HG02759 (cell line): ENCODE measurements around the gene MIDN.

ENCODE experiments used
- ATAC-seq: cut with Tn5 transposase; IDR thresholded peaks from one replicate; pipeline ENCODE4 v1.9.1; 2021; ENCODE audit warnings: mild to moderate bottlenecking, moderate library complexity; ENCODE audit not compliant: unreplicated experiment

MIDN gene

DNA sequence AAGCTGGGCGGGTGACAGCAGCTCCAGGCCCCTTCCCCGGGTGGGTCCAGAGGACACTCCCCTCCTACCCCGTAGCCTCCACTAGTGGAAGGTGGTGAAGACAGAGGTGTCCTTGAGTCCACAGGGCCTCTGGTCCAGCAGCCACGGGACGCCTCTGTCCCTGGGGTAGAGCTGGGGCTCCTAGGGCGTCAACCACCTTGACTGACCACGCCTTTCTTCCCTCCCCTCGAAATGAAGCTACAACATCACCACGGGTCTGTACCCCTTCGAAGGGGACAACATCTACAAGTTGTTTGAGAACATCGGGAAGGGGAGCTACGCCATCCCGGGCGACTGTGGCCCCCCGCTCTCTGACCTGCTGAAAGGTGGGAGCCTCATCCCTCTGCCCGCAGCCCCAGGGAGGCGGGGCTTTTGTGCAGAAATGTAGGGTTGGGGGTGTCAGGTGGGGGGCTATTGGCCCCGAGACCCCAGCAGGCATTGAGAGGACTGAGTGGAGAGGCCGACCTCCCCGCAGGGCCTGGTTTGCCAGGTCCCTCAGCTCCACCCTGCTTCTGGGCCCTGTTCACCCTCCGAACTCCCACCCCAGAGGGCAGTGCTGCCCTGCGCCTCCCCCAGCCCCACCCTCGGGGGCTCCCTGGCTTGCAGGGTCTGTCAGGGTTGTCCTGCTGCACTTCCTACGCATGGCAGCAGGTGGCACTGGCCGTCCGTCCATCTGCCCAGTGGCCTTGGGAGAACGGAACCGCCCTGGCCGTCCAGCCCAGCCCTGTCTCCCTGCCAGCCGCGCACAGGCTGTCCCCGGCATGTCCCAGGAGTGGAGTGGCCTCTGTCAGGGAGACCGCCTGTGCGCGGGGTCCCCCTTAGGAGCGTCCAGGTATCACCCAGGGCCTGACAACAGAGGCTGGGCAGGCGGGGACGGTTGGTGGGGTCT is 27.1 kb upstream of the MIDN start:
- ATAC-seq: no peak

DNA sequence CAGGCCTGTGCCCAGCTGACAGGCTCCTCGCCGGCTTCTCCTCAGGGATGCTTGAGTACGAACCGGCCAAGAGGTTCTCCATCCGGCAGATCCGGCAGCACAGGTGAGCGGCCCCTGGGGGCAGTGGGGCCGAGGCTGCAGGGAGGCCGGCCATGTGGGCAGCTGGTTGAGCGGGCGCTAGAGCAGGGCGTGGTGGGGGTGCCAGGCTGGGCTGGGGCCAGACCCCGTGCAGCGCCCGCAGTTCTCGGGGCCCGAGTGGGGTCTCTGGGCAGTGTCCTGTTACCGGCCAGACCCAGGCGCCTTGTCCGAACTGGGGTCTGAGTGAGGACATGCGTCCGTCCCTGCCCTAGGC is 26.5 kb upstream of the MIDN start:
- ATAC-seq: no peak

DNA sequence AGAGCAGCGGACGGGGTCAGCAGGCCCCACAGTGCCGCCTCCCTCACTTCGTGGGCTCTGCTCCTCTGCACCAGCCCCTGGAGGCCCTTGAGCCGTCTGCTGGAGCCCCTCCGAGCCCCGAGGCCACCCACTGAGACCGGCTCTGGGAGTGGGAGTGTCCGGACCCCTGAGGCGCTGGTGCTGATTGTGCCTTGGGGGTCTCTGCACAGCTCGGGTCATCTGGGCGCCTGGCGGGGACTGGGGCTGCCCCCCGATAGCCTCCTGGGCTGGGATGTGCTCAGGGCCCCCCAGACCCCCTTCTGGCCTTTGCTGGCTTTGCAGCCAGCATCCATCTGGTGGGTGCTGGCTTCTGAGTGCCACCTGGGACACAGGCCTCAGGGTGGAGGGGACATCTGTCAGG is 26.0 kb upstream of the MIDN start:
- ATAC-seq: no peak

DNA sequence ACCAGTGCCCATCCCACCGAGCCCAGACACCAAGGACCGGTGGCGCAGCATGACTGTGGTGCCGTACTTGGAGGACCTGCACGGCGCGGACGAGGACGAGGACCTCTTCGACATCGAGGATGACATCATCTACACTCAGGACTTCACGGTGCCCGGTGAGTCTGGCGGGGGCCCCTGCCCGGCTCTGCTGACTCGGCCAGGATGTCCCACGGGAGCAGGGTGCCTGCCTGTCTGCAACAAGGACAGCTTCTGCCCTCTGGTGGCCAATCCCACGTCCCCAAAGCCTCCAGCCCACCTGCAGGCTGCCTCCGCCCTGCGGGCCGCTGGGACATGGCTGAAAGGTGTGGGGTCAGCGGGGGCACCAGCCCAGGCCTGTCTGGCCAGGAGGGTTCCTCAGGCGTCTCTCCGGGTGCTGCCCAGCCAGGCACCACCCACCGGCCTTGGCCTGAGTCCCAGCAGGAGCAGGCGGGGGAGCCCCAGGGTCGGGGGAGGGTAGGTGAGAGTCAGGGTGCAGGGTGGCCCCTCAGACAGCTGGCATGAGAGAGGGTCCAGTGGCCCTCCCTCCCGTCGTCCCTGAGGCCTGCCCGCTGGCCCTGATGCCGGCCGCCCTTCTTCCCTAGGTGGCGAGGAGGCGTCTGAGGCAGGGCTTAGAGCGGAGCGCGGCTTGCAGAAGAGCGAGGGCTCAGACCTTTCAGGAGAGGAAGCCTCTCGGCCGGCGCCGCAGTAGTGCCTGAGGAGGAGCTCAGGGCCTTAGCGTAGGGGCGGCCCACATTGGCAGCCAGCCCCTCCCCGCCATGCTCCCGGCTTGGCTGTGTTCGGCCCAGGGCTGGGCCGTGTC is 25.1 kb upstream of the MIDN start:
- ATAC-seq: no peak

DNA sequence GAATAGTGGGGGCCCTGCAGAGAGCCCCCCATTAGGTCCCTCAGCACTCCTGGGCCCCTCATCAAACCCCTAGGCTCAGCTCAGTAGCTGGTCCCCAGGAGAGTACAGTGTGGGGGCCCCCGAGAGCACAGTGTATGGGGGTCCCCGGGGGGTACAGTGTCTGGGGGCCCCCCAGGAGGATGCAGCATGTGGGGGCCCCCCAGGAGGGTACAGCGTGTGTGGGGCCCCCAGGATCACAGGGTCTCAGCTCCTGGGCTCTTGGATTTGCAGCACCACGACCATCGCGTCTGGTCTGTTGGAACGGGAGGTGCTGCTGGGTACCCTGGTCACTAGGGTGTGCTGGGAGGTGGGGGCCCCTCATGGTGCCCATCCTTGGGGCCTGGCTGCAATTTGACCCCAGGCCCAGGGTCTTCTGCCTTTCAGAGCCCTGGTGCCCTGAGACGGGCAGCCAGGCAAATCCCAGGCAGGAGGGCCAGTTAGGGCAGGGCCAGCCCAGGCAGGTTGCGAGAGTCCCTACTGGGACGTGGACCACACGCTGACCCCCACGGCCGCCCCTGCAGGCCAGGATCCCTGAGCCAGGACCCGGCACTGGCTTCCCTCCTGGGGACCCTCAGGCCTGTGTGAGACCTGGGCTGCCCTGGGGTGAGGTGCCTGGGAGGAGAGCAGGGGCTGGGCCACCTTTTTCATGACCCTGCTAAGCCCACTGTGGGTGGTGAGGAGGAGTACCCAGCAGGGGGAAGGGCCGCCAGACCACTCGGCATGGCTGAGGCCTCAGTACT is 24.1 kb upstream of the MIDN start:
- no peak for ATAC-seq

DNA sequence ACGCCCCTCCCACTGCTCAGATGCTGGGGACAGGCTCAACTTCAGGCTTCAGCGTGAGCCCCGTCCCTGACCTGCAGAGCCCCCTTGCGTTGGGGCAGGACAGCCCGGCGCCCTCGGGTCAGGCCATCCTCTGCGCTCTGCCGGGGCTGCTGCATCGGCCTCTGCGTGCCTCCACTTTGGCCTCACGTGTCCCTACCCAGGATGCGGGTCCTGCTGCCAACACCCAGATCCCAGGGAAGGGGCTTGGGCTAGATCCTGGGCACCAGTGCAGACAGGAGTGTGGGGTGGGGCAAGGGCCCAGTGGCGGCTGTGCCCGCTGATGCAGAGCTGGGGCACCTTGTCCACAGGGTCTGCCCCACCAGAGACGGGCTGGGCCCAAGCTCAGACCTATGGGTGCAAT is 23.5 kb upstream of the MIDN start:
- no peak for ATAC-seq

DNA sequence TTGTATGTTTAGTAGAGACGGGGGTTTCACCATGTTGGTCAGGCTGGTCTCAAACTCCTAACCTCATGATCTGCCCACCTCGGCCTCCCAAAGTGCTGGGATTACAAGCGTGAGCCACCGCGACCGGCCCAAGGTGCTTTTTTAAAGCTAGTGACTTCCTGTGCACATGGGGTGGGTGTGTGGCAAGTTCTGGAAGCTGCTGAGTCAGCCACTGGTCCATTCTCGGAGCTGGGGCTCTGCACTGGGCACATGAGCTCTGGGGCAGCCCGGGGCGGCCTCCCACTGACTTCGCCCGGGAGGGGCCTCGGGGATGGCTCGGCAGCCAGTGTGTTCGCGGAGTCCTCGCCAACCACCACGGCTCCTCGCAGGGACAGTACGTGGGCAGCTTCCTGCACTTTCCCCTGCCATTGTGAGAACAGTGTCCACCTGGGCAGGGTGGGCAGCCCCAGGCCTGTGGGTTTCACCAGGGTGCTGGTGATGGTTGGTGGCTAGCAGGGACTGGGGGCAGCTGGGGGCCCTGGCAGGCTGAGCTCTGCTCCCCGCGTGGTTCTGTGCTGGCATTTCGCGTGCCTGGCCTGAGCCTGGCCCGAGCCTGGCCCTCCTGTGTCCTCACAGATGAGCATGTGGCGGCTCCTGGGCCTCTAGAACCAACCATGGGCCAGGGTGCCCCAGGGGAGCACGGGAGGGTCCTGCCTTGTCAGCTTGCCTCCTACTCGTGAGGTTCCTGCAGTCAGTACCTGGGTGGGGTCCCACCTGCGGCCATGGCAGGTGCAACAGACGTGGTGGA is 22.8 kb upstream of the MIDN start:
- ATAC-seq: no peak

DNA sequence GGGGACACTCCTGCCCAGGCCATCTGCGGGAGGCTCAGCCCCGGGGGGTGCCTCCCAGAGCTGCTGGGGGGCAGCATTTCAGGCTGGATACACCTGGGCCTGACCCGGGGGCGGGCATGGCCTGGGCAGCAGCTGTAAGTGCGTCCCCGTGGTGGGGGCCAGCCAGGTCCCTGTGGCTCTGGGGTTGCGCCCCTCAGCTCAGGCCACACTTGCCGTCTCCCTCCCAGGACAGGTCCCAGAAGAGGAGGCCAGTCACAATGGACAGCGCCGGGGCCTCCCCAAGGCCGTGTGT is 22.2 kb upstream of the MIDN start:
- ATAC-seq: no peak

DNA sequence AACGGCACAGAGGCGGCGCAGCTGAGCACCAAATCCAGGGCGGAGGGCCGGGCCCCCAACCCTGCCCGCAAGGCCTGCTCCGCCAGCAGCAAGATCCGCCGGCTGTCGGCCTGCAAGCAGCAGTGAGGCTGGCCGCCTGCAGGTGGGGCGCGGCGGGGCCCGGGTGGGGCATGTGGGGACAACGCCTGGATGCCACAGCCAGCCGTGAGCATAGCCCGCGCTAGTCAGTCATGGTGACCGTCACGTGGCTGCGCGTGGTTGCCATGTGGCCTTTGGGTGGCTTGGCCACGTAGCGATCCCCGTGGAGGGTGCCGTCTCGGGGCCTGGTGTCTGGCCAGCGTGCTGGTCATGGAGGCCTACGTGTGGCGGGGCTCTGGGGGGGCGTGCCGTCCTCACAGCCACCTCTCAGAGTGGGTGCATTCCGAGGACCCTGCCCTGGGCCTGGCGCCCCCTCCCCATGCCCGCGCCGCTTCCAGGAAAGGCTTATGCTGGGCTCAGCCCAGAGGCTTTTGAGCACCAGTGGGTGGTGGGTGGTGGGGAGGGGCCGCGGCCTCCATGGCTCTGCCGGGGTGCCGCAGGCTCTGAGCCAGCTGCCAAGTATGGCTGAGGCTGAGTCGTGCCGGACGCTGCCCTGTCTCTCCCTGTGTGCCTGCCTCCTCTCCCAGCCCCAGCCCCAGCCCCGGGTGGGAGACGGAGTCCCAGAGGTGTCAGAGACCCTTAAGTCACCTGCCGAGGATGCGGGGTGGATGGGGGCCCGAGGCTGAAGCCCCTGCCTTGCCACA is 21.7 kb upstream of the MIDN start:
- ATAC-seq: no peak

DNA sequence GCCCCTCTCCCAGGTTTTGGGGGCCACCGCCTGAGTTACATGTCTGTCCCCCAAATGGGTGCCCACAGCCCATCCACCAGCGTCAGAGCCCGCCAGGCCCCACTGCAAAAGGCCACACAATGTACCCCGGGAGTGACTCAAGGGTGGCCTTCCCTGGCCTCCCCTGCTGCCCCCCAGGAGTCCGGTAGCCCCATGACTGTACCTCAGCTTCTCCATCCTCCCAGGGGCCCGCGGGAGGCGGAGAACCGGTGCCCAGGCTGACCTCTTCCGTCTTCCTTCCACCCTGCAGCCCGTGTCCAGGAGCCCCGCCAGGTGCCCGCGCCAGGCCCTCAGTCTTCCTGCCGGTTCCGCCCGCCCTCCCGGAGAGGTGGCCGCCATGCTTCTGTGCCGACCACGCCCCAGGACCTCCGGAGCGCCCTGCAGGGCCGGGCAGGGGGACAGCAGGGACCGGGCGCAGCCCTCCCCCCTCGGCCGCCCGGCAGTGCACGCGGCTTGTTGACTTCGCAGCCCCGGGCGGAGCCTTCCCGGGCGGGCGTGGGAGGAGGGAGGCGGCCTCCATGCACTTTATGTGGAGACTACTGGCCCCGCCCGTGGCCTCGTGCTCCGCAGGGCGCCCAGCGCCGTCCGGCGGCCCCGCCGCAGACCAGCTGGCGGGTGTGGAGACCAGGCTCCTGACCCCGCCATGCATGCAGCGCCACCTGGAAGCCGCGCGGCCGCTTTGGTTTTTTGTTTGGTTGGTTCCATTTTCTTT is 20.9 kb upstream of the MIDN start:
- ATAC-seq: no peak

DNA sequence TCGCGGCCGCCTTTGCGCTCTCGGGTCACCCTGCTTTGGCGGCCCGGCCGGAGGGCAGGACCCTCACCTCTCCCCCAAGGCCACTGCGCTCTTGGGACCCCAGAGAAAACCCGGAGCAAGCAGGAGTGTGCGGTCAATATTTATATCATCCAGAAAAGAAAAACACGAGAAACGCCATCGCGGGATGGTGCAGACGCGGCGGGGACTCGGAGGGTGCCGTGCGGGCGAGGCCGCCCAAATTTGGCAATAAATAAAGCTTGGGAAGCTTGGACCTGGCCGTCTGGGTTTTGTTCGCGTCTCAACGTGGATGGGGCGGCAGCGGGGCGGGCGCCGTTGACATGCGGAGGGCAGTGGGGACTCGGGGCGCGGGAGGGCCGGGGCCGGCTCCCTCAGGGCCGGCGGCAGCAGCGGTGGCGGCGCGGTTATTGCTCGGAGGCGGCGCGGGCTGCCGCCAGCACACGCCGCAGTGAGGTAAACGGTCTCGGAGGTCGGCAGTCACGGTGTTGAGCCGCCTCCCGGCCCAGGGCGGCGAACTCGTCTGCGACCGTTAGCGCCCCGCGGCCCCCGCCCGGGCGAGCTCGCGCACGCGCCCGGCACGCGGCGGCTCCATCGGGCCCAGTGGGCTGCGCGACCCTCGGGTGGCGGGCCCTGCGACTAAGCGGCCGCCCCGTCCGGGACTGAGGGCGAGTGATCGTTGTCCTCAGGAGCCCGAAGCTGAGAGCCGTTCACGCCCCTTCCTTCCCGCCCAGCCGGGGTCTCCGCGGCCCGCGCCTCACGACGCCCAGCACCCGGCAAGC is 20.0 kb upstream of the MIDN start:
- ATAC-seq: no peak

DNA sequence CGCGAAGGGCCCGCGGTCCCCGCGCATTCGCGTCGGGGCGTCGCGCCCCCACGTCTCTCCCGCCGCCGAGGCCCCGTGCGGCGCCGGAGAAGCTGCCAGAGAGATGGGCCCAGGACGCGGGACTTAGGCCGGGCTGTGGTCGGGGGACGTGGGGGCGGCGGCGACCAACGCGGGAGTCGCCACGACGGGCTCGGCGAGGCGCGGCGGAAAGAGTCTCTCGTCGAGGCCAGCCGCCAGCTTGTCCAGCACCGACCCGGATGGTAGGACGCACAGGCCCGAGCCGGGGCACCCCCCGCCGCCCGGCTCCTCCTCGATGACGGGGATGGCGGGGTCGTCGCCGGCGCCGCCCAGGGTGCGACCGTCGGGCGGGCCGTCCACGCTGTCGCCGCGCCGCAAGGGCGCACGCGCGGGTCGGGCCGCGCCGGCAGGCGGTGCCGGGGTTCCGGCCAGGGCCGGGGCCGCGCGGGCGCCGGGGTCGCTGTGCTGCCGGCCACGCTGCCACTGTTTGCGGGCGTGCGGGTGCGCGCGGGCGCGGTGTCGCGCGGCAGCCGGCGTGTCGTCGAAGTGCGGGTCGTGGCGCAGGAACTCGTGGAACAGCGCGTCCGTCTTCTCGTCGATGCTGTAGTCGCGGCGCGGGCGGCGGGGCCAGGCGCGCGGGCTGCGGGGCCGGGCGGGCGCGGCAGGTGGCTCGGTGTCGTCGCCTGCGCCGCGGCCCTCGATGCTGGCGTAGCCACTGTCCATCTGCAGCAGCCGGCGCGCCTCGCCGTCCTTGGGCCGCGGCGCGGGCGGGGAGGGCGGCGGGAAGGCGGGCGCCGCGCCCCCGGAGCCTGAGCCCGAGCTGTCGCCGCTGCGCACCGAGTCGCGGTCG is 19.1 kb upstream of the MIDN start:
- ATAC-seq: no peak

DNA sequence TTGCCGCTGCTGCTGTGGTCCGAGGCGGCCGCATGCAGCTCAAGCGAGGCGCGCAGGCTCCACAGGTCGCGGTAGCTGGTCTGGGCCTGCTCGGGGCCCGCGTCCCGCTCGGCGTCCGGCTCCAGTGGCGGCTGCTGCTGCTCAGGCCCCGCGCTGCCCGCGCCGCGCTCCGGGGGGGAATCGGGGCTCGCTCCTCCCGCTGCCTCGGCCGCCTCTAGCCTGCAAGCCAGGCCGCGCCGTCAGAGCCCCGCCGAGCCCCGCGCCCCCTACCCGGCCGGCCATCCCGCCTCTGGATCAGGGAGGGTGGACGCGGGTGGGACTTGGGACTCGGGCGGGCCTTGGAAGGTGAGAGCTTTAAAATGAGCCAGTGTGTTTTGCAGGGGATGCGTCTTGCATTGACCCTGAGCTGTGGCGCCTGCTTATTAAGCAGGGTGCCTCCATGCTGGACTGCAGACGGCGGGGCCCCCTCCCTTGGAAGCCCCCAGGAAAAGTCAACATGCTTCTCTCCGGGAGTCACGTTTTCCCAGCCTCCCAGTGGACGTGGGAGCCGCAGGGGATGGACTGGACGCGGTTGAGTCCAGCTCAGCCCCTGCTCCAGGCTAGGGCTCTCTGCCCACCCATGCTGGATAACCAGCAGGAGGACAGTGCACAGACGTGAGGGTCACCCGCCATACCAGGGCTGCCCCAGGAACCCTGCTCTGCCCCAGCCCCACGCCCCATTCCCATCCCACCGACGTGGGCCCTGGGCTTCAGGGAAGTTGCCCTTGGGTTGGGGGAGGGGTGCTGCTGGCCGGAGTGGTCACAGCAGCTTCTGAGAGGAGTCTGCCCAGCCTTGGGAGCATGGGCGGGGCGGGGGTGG is 18.2 kb upstream of the MIDN start:
- ATAC-seq: no peak

DNA sequence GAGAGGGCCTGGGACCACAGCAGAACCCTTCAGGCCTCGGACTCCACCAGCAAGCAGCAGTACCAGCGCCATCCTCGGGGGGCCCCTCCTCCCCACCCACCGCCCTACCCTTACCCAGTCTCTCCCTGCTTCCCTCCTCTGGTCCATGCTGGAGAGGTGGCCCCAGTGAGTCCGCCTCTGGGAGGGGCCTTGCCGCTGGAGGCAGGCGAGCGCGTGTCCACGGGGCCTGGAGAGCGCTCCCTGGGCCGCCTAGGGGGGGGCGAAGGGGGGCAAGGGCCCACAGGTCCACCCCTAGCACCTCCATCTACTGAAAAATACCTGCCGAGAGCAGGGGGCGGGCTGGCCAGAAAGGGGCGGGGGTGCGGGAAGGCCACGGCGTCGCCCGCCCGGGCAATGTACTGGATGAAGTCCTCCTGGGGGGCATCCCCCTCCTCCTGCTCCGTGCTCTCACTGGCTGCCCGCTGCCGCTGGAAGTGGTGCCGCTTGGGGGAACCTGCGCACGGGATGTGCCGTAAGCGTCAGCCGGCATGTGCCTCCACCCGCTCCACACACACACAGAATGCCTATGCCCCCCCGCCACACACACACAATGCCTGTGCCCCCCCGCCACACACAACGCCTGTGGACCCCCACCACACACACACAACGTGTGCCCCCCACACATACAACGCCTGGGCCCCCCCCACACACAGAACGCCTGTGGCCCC is 17.4 kb upstream of the MIDN start:
- no peak for ATAC-seq

DNA sequence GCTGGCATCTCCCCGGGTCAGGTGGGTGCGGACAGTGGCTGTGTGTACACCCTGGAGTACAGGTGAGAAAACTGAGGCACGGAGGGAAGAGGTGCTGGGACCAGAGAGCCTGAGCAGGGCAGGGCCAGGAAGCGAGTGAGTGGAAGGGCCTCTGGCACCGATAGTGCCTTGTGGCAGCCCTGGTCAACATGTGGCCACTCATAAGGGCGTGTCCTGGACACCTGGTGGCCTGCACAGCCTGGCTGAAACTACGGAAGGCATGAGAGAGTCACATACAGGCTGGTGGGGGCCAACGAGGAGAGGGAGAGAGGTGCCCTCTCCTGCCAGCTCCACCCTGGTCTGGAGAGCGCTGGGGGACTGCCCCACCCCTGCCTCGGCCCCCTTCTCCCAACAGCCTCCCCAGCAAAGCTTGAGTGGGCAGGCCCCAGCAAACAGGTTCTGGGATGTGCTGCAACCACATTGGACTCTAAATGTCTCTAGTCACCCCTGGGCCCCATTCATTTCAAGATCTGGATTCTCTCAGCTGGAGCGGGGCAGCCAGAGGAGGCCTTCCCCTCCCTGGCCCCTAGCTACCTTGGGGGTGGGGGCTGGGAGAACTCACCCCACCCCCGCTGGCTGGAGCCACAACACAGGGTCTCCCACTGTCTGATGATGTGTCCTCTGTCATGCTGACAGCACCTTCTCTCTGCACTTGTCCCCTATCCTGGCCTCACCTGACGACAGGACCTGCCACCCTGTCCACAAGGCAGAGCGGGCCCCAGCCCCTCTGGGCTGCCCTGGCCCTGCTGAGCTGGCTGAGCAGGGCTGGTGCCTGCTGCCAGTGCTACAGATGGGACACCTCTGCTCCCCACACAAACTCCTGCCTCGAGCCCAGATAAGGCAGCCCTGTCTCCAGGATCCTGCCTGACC is 16.4 kb upstream of the MIDN start:
- ATAC-seq: no peak
